Mesodermal cell (in vitro differentiated cells): Measurements from ENCODE around the gene SEMA6A.
"Not testable (repeated sequence)": the region's sequence is repeated elsewhere in the genome, so short reads cannot be mapped to it uniquely, and the experiment has no call there.

ENCODE experiments used
- H3K27ac ChIP-seq: 2 replicates; pipeline ENCODE4 v1.7.0; 2013; ENCODE audit warnings: mild to moderate bottlenecking, low read depth, low read length, moderate library complexity; ENCODE audit not compliant: severe bottlenecking
- H3K36me3 ChIP-seq: 2 replicates; pipeline ENCODE4 v1.7.1; 2013; ENCODE audit warnings: mild to moderate bottlenecking, low read length, moderate library complexity; ENCODE audit not compliant: control insufficient read depth, insufficient read depth
- H3K4me1 ChIP-seq: one replicate; pipeline ENCODE4 v1.7.1; 2013; ENCODE audit warnings: mild to moderate bottlenecking, low read length; ENCODE audit not compliant: insufficient read depth, control insufficient read depth, poor library complexity, severe bottlenecking
- H3K4me3 ChIP-seq: 2 replicates; pipeline ENCODE4 v1.7.0; 2013; ENCODE audit warnings: low read length, control low read depth, mild to moderate bottlenecking; ENCODE audit not compliant: insufficient read depth, poor library complexity, severe bottlenecking; ENCODE audit errors: extremely low read depth
- H3K9me3 ChIP-seq: 2 replicates; pipeline ENCODE4 v1.7.1; 2013; ENCODE audit warnings: mild to moderate bottlenecking, low read length, moderate library complexity; ENCODE audit not compliant: control insufficient read depth
- WGBS, 2 experiments: methylation state at CpG; one replicate each; pipeline ENCODE4 v1.1.5; 2013; ENCODE audit warnings: missing lambda C conversion rate in 2 of 2; ENCODE audit not compliant: insufficient coverage in 2 of 2; 5-methylcytosine and 5-hydroxymethylcytosine counted together

Gene SEMA6A

DNA sequence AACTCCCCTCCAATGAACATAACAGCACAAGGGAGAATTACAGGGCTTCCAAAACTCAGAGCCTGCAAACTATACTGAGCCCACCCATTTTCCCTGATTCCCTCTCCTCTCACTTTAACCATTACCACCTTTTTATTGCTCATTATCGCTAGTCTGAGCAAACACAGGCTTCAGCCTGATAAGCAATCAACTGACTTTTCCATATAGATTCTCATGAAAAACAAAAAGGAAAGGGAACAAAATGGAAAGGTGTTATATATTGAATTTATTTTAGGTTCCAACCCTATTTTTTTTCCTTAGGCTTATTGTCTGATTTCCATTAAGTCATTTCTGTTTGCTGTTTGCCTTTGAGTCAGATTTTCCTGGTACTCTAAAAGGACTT lies 27.9 kb downstream of the SEMA6A start:
- no peak overlapping the region for H3K4me3 ChIP-seq
- no peak overlapping the region for H3K27ac ChIP-seq
- no CpG with 5 or more reads among the region's 1 CpG for WGBS, 2 experiments
- H3K36me3 ChIP-seq = peaks cover 31% of the 10 kb centered on the region
- H3K4me1 ChIP-seq = no peaks in the 10 kb centered on the region
- H3K9me3 ChIP-seq = peaks cover 18% of the 10 kb centered on the region

DNA sequence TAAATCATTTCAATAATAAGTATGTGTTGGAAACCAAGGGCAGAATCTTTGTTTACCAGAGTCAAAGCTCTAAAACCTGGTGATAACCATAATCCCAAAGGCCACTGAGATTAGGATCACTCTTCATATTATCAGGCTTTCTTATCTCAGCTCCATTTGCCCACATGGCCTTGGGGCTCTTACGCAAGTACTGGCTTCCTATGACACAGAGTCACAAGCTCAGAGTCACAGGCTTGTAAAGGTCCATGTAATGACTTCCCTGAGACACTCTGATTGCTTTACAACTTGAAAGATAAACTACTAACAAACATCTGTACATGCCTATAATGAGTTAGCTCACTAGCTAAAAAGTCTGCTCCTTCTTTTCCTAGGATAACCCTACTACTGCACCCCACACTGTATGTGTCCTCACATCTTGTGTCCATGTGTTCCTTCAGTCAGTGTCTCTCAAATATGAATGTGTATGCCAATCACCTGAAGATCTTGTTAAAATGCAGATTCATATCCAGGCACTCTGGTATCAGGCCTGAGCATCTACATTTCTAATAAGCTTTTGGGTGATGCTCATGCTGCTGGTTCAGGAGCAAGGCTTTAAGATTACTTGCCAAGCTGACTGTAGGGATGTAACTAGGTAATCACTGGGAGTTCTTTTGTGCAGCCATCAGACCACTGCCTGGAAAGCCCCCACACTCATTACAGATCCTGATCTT lies 28.4 kb downstream of the SEMA6A start:
- H3K9me3 ChIP-seq = peaks cover 18% of the 10 kb centered on the region
- 88 to 100% methylated on average over 1 of the region's 1 CpG for WGBS, 2 experiments
- peaks cover 31% of the 10 kb centered on the region for H3K36me3 ChIP-seq
- H3K4me1 ChIP-seq = no peaks in the 10 kb centered on the region
- no peak overlapping the region for H3K4me3 ChIP-seq
- H3K27ac ChIP-seq = no peak overlapping the region

DNA sequence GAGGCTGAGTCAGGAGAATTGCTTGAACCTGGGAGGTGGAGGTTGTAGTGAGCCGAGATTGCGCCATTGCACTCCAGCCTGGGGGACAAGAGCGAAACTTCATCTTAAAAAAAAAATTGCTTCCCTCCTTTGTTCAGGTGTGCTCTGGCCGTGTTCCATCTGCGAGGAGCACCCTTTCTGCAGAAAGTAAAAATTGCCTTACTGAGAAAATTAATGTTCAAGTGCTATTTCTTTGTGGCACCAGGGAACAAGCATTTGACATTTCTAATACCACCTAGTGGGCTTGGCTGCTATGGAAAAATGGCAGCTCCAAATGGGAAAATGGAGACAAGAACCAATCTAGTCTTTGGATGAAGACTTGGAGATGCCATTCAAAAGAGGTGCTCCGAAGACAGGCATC lies 29.2 kb downstream of the SEMA6A start:
- not testable (repeated sequence) for H3K4me3 ChIP-seq, H3K27ac ChIP-seq, H3K4me1 ChIP-seq
- 97 to 100% methylated on average over 1 to 6 of the region's 6 CpGs for WGBS, 2 experiments
- Histone ChIP-seq H3K9me3 (peaks cover 18% of the 10 kb centered on the region), H3K36me3 (peaks cover 31% of the 10 kb centered on the region)

DNA sequence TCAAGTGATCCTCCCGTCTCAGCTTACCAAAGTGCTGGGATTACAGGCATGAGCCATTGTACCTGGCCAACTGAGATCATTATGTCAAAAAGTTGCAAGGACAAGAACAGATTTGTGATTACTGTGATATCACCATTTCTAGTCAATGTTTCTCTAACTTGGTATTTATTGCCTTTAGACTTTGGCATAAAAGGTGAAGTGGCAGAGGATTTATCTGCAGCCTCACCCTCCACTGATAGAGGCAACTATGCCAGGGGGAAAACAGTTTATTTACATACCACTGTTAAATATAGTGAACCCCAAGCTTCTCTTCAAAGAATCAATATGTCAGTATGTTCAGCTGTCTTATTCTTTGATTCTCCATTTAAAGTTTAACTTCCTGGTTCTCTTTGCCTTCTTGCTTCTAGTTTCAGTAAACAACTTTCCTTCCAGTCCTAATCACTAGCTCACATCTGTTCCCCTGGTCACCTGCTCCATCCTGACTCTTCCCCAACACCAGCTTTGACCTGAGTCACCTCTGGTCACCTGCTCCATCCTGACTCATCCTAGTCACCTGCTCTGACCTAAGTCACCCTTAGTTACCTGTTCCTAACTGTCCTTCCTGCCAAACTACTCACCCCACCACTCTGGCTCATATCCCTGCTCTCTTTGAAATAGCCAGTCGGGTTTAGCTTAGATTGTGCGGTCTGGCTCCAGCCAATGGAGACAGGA lies 29.9 kb downstream of the SEMA6A start:
- Histone ChIP-seq H3K4me3 (no peak overlapping the region), H3K4me1 (no peaks in the 10 kb centered on the region), H3K36me3 (peaks cover 31% of the 10 kb centered on the region), H3K9me3 (peaks cover 18% of the 10 kb centered on the region), H3K27ac (no peak overlapping the region)
- 94 to 96% methylated on average over 3 of the region's 3 CpGs for WGBS, 2 experiments

DNA sequence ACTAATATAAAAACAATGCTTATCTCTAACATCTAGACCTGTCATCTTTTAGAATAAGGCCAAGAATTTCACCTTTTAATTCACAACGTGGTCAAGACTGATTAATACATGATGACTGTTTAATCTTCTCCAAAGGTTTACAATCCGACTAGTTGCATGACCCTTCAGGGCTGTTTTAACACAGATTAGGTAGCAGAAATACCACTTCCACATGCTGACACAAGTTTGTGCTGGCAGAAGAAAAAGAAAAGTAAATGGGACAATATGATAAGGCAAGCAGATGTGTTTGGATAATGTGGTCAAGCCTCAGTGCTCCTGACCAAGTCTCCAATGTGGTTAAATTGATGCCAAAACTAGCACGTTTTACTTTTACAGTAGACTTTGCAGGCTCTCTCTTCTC lies 31.1 kb downstream of the SEMA6A start:
- Histone ChIP-seq H3K27ac (no peak overlapping the region), H3K36me3 (peaks cover 27% of the 10 kb centered on the region), H3K4me1 (no peaks in the 10 kb centered on the region), H3K9me3 (peaks cover 18% of the 10 kb centered on the region), H3K4me3 (no peak overlapping the region)
- 79 to 83% methylated on average over 2 of the region's 3 CpGs for WGBS, 2 experiments

DNA sequence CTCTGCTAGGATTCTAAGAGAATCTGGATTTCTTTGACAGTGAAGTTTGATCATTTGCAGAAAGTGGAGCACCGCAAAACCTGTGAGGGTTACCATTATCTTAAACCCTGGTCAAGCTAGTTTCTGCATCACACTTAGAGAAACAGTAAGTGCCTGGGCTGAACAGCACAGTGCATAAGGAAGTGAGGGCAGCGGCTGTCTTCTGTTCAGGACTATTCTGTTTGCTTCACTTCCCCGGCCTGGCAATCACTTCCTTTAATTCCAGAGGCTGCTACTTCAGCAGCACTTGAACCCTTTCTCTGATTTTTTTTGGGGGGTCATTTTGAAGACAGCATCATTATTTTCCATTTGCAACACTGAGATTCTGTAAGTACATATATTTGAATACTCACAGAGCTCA lies 32.0 kb downstream of the SEMA6A start:
- no peak overlapping the region for H3K27ac ChIP-seq
- peaks cover 19% of the 10 kb centered on the region for H3K36me3 ChIP-seq
- 86 to 100% methylated on average over 1 to 3 of the region's 3 CpGs for WGBS, 2 experiments
- H3K9me3 ChIP-seq = peaks cover 18% of the 10 kb centered on the region
- no peak overlapping the region for H3K4me3 ChIP-seq
- H3K4me1 ChIP-seq = no peaks in the 10 kb centered on the region

DNA sequence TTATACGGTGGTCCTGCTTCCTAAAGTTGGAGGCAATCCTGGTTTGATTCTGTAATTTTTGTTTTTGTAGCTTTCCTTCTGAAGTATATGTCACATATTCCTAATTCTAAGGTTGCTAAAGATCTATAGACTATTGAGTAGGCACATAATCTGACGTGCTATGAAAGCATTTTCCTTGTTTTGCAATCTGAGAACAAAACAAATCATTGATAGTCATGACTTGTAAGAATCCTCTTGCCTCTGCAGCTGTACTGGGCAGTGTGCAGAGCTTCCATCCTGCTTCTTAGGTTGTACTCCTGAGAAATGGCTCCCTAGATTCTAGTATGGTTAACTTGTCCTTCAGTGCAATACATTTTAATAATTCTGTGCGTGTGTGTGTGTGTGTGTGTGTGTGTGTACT lies 35.4 kb downstream of the SEMA6A start:
- peaks cover 19% of the 10 kb centered on the region for H3K4me1 ChIP-seq
- no peak overlapping the region for H3K4me3 ChIP-seq
- WGBS, 2 experiments = 100% methylated on average over 1 of the region's 3 CpGs; no CpG with 5 or more reads in 1 of the 2 experiments
- no peaks in the 10 kb centered on the region for H3K9me3 ChIP-seq
- H3K36me3 ChIP-seq = peaks cover 6% of the 10 kb centered on the region
- no peak overlapping the region for H3K27ac ChIP-seq

DNA sequence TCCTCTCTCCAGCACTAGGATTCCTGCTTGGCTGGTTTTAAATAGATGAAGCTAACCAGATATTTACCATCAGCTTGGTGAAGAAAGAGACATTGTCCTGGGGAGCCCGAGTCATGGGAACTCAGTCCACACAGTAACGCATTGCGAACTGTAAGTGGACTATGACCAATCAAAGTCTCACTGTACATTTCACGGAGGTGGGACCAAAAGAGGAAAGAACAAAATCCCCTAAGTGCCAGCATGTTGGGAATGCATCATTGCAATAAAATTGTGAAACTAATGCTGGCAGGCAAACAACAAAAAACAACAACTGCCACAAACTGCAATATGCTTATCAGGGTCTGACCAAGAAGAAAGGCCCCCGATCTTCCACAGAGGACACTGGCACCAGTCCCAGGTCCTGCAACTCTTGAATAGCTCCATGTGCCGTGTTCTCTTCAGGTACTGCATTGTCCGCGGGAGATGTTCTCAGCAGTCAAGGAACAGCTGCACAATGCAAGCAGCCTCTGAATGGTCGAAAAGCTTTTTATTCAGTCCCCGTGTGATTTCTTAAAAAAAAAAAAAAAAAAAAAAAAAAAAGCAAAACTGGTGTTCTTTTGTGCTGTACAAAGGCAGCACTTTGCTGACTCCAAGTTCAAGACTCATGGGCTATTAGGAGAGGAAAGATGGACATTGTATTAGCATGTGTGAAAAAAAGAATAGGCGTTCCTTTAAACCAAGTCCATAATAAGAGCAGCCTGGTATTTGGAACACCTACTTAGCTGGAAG lies 38.1 kb downstream of the SEMA6A start:
- Histone ChIP-seq H3K4me1 (peaks cover 29% of the 10 kb centered on the region), H3K36me3 (no peaks in the 10 kb centered on the region), H3K9me3 (no peaks in the 10 kb centered on the region), H3K4me3 (no peak overlapping the region), H3K27ac (peak overlapping the region; percentile 11)
- WGBS, 2 experiments = 80 to 85% methylated on average over 7 to 10 of the region's 11 CpGs

DNA sequence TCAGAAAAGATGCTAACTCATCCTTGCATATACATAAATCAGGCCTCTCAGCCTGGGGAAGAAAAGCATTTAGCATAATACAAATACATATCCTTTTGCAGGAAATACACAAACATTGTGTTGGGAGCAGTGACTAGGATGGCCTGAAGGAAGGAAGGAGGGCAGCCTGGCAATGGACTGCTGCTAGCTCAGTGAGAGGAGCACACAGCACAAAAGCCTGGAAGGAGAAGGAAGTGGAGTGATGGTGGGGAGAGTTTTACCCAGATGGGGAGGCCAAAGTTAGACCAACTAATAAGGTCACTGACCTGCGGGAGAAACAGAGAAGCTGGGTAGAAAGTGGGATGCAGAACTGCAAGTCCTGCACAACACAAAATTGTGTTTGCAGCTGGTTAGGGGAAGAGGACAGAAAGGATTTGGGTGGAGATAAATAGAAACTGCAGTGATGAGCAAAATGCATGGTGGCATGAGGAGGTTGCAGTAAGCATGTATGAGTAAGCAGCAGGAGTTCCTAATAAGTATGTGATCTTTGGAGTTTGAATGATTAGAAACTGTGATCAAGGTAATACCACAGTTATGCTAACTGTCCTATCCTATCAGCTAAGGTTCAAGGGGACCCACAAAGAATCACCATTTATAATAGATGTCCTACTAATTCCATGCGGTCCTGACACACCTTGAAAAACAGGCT lies 39.5 kb downstream of the SEMA6A start:
- Histone ChIP-seq H3K4me1 (peaks cover 29% of the 10 kb centered on the region), H3K4me3 (no peak overlapping the region), H3K36me3 (no peaks in the 10 kb centered on the region), H3K27ac (no peak overlapping the region), H3K9me3 (no peaks in the 10 kb centered on the region)
- 92 to 100% methylated on average over 1 of the region's 2 CpGs for WGBS, 2 experiments

DNA sequence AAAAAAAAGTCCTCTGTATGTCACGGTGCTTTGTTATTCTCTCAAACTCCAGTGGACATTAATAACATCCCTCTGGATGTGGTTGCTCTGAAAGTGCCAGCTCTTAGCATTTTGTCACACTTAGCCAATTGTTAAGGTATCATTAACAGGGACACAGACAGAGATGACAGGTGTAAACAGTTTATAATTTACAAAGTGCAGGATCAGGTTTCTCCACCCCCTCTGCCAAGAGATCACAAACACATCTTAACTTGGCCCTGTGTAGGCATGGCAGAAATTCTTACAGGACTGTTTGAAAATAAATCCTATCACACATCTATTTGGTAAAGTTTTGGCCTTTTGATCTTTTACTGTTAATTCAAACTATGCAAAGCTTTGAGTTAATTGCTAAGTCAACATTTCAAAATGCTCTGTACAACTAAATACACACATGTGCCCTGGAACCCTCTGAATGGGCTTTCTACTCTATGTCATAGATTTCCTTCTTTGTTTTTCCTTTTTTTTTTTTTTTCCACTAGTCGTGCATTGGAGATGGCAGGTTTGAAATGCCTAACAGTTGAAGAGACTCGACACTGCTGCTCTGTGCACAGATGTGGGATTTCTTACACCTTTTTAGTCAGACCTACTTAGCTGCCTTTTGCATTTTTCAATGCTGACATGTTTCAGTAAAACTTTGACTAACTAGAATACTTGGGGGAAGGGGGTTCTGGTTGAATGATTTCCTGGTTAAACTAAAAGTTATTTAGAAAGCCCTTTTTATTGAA lies 41.7 kb downstream of the SEMA6A start:
- Histone ChIP-seq H3K4me3 (no peak overlapping the region), H3K27ac (no peak overlapping the region), H3K36me3 (no peaks in the 10 kb centered on the region), H3K4me1 (peaks cover 36% of the 10 kb centered on the region), H3K9me3 (no peaks in the 10 kb centered on the region)
- 60% methylated on average over 1 of the region's 3 CpGs; no CpG with 5 or more reads in 1 of the 2 experiments for WGBS, 2 experiments
